IPS-20b (cell line): ENCODE measurements around the gene MRPS18A.

ENCODE experiments used
- H3K27ac ChIP-seq: one replicate; pipeline ENCODE4 v1.5.1; 2013; ENCODE audit warnings: low read length
- H3K27me3 ChIP-seq: 2 replicates; pipeline ENCODE4 v1.6.1; 2013; ENCODE audit warnings: mild to moderate bottlenecking, low read length, inconsistent platforms; ENCODE audit not compliant: insufficient read depth
- H3K36me3 ChIP-seq: 2 replicates; pipeline ENCODE4 v1.6.1; 2013; ENCODE audit warnings: low read depth, mild to moderate bottlenecking, inconsistent platforms, low read length, moderate library complexity; ENCODE audit not compliant: insufficient read depth
- H3K4me1 ChIP-seq: 2 replicates; pipeline ENCODE4 v1.6.1; 2013; ENCODE audit warnings: mild to moderate bottlenecking, control low read depth, inconsistent platforms, low read length, moderate library complexity; ENCODE audit not compliant: insufficient read depth
- H3K4me3 ChIP-seq: 2 replicates; pipeline ENCODE4 v1.5.1; 2013; ENCODE audit warnings: mild to moderate bottlenecking, low read length, inconsistent platforms
- H3K9ac ChIP-seq: 2 replicates; pipeline ENCODE4 v1.6.1; 2013; ENCODE audit warnings: low read depth, mild to moderate bottlenecking, inconsistent platforms, low read length, moderate library complexity
- H3K9me3 ChIP-seq: 2 replicates; pipeline ENCODE4 v1.6.1; 2013; ENCODE audit warnings: mild to moderate bottlenecking, low read depth, low read length, inconsistent platforms; ENCODE audit not compliant: insufficient read depth

Gene MRPS18A

DNA sequence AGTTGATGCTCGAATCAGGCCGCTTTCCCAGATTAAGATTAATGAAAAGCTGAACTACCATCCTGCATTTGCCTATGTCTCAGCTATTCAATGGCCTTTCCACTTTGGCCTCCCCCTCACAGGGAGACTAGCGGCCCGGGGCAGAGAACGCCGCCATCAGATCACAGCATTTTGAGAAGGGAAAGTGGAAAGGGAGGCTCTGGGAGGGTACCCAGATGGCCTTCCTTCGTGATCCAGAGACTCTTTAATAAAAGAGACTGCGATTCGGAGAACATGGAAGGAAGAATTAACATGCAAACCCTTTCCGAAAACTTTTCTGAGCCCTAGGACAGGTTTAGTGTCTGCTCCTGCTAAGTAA, 533 bp downstream of the MRPS18A start:
- Histone ChIP-seq H3K27me3 (no peaks in the 10 kb centered on the region), H3K36me3 (no peaks in the 10 kb centered on the region), H3K9ac (peak overlapping the region; percentile 94), H3K27ac (no peak overlapping the region), H3K4me1 (peaks cover 11% of the 10 kb centered on the region), H3K9me3 (no peaks in the 10 kb centered on the region), H3K4me3 (peak overlapping the region; percentile 92)

GRCh38 chr6:43683708-43684455, 3.7 kb downstream of the MRPS18A start:
- Histone ChIP-seq H3K9me3 (no peaks in the 10 kb centered on the region), H3K27ac (no peak overlapping the region), H3K4me3 (no peak overlapping the region), H3K9ac (no peak overlapping the region), H3K27me3 (no peaks in the 10 kb centered on the region), H3K36me3 (peaks cover 27% of the 10 kb centered on the region), H3K4me1 (peaks cover 11% of the 10 kb centered on the region)

GRCh38 chr6:43682724-43683429, 4.7 kb downstream of the MRPS18A start:
- H3K27me3 ChIP-seq: no peaks in the 10 kb centered on the region
- no peak overlapping the region for H3K4me3 ChIP-seq
- H3K27ac ChIP-seq: no peak overlapping the region
- H3K4me1 ChIP-seq: peaks cover 6% of the 10 kb centered on the region
- no peaks in the 10 kb centered on the region for H3K9me3 ChIP-seq
- peaks cover 37% of the 10 kb centered on the region for H3K36me3 ChIP-seq
- no peak overlapping the region for H3K9ac ChIP-seq

- no peaks in the 10 kb centered on the region for H3K9me3 ChIP-seq
- no peaks in the 10 kb centered on the region for H3K27me3 ChIP-seq
- no peak overlapping the region for H3K9ac ChIP-seq
- no peak overlapping the region for H3K27ac ChIP-seq
- H3K36me3 ChIP-seq: peaks cover 52% of the 10 kb centered on the region
- H3K4me3 ChIP-seq: no peak overlapping the region
- H3K4me1 ChIP-seq: peaks cover 4% of the 10 kb centered on the region
Measured at GRCh38 chr6:43681303-43681702, 6.3 kb downstream of the MRPS18A start.

DNA sequence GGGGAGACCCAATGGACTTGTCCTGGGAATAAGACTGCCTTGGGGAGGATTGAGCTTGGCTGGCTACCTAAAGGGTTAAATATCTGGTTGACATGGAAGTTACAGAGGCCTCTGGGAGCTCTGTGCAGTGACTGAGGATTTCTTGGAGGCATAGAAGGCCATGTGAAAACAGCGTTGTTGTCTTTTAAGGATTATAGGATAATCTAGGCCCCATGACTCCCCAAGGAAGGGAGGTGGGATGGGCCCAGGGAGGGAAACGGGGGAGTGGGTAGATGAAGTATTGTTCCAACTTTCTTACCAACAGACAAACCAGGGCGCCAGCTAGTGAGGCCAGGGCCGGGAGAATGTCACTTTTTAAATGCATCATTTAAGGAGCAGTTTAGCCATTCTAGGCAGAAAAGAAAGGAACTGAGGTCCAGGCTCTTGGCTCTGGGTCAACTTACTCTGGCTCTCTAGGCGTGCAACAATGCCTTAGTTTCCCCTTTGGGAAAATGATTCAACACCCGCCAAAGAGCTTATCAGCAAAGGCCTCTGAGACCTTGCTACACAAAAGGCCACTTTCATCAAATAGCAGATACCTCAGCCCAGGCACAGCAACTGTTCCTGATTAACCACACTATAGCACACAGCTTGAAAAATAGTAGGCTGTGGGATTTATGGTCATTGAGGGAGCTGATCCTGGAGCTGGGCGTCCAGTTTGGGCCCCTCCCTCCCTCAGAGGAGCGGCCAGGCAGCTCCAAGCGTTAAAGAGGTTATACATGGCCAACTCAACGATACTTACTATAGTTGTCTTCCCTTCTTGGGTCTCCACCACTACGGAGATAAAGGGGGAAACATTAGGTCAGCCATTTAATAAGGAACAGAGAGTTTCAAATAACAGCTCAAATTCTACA, 7.0 kb downstream of the MRPS18A start:
- H3K4me1 ChIP-seq: no peaks in the 10 kb centered on the region
- H3K36me3 ChIP-seq: peaks cover 60% of the 10 kb centered on the region
- H3K9ac ChIP-seq: no peak overlapping the region
- H3K27ac ChIP-seq: no peak overlapping the region
- H3K27me3 ChIP-seq: no peaks in the 10 kb centered on the region
- H3K9me3 ChIP-seq: no peaks in the 10 kb centered on the region
- no peak overlapping the region for H3K4me3 ChIP-seq

DNA sequence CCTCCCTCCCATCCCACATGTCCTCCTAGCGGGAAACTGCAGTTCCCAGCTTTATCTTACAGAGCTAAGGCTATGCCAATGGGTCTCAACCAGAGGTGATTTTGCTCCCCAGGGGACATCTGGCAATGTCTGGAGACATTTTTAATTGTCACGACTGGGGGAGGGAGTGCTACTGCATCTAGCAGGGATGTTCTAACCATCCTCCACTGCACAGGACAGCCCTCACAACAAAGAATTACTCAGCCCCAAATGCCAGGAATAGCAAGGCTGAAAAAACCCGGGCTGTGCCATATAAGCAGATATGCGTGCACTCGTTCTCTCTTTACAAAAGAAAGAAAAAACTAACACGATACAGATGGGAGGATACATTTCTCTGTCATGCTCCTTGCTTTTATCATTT, 8.5 kb downstream of the MRPS18A start:
- Histone ChIP-seq H3K27ac (no peak overlapping the region), H3K36me3 (peaks cover 75% of the 10 kb centered on the region), H3K9me3 (no peaks in the 10 kb centered on the region), H3K4me1 (no peaks in the 10 kb centered on the region), H3K9ac (no peak overlapping the region), H3K27me3 (no peaks in the 10 kb centered on the region), H3K4me3 (no peak overlapping the region)

GRCh38 chr6:43678341-43678740, 9.2 kb downstream of the MRPS18A start:
- no peaks in the 10 kb centered on the region for H3K27me3 ChIP-seq
- H3K9me3 ChIP-seq: no peaks in the 10 kb centered on the region
- peaks cover 82% of the 10 kb centered on the region for H3K36me3 ChIP-seq
- no peak overlapping the region for H3K4me3 ChIP-seq
- no peak overlapping the region for H3K27ac ChIP-seq
- no peak overlapping the region for H3K9ac ChIP-seq
- H3K4me1 ChIP-seq: no peaks in the 10 kb centered on the region

DNA sequence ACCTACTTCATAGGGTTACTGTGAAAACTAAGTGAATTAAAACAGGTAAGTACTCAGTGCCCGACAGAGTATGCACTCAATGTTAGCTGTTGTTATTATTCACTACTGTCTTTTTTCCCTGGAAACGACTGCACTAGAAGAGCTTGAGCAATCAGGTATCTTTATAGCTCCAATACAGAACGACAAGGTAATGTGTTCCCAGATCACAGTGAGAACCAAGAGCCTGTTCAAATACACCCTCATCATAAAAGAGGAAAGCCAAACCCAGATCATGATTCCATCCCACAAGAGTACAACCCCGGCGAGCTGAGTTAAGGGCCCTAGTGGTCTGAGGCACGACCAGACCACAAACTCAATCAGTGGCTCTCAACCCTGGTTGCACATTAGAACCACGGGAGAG, 9.8 kb downstream of the MRPS18A start:
- Histone ChIP-seq H3K4me3 (no peak overlapping the region), H3K36me3 (peaks cover 87% of the 10 kb centered on the region), H3K9me3 (no peaks in the 10 kb centered on the region), H3K27me3 (no peaks in the 10 kb centered on the region), H3K9ac (no peak overlapping the region), H3K27ac (no peak overlapping the region), H3K4me1 (no peaks in the 10 kb centered on the region)

GRCh38 chr6:43676962-43677606, 10.5 kb downstream of the MRPS18A start:
- H3K4me1 ChIP-seq: no peaks in the 10 kb centered on the region
- peaks cover 94% of the 10 kb centered on the region for H3K36me3 ChIP-seq
- no peak overlapping the region for H3K27ac ChIP-seq
- H3K27me3 ChIP-seq: no peaks in the 10 kb centered on the region
- H3K4me3 ChIP-seq: no peak overlapping the region
- H3K9me3 ChIP-seq: no peaks in the 10 kb centered on the region
- no peak overlapping the region for H3K9ac ChIP-seq

GRCh38 chr6:43674921-43675320, 12.7 kb downstream of the MRPS18A start:
- H3K4me1 ChIP-seq: no peaks in the 10 kb centered on the region
- no peak overlapping the region for H3K27ac ChIP-seq
- no peak overlapping the region for H3K4me3 ChIP-seq
- H3K9ac ChIP-seq: no peak overlapping the region
- H3K36me3 ChIP-seq: peaks cover 94% of the 10 kb centered on the region
- H3K27me3 ChIP-seq: no peaks in the 10 kb centered on the region
- H3K9me3 ChIP-seq: no peaks in the 10 kb centered on the region

DNA sequence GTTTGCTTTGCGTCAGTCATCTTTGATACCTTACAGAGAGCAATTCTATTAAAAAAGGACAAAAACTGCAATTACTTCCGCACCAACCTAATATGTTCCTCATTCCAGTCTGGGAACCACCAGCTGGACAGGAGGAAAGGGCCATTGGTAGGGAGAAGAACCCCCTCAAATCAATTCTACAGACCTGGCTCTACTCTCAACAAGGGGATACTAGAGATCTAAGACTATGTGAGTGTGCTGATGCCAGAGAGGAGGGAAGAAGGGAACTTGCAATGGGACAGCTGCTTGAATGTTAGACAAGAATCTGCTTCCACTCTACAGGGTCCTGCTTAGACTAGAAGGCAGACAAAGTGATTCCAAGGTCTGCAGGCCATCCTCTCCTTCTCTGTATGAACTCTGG, 13.3 kb downstream of the MRPS18A start:
- no peaks in the 10 kb centered on the region for H3K27me3 ChIP-seq
- H3K27ac ChIP-seq: no peak overlapping the region
- H3K9ac ChIP-seq: no peak overlapping the region
- no peaks in the 10 kb centered on the region for H3K9me3 ChIP-seq
- no peak overlapping the region for H3K4me3 ChIP-seq
- H3K36me3 ChIP-seq: peaks cover 88% of the 10 kb centered on the region
- no peaks in the 10 kb centered on the region for H3K4me1 ChIP-seq
